ENCODE measurements around the gene ZNF473. TPM values are rescaled to one million over a fixed set of nuclear protein-coding genes. Genes with fewer than 3 reads are reported as not detected.
A peak's percentile ranks its signal among the peaks of the same experiment; 100 is the strongest.

Gene ZNF473
- total RNA-seq, 8 experiments from 2014 or later: 7.5 to 12.7 (median 8.9) TPM

DNA sequence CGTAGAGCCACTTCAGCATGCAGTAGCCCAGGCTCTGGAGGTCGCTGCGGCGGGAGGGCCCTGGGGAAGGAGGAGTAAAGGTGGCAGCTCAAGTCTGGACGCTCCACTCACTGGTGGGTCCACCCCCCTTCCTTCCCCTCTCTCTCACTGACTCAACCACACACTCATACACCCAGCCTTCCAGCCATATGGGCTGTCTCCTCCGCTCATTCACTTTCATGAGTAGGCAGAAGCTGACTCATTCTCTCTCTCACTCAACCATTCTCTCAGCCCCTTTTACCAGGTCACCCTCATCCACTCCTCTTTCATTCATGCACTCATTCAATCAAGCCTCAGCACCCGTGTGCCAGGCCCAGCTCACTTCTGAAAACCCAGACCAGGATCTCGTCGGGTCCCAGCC, 37.4 kb upstream of the ZNF473 start:
- WGBS, 10 experiments: 40 to 84% (median 80%) methylated on average over 1 to 6 of the region's 9 CpGs; no CpG with 5 or more reads in 5 of the 10 experiments
- Histone ChIP-seq H3K27ac (no peak overlapping the region), H3K4me1 (replicated peaks in 1 of 2) (no peaks in the 10 kb centered on the region), H3K4me3 (no peak overlapping the region)
- ATAC-seq (replicated peaks in 6 of 8): peak in 5 of 8 experiments; percentile 26 to 77 (median 51)
- in situ Hi-C loops (cut with MboI; ENCODE audit: low pct_unique_long_range_greater_than_20kb in 2 of 9, low sequenced_read_pairs in 9 of 9, unreplicated experiment in 9 of 9): loop anchor here in 1 of 9 experiments (10.0 kb wide), 1 partner anchor 54 kb away; no protein-coding TSS in a partner anchor

DNA sequence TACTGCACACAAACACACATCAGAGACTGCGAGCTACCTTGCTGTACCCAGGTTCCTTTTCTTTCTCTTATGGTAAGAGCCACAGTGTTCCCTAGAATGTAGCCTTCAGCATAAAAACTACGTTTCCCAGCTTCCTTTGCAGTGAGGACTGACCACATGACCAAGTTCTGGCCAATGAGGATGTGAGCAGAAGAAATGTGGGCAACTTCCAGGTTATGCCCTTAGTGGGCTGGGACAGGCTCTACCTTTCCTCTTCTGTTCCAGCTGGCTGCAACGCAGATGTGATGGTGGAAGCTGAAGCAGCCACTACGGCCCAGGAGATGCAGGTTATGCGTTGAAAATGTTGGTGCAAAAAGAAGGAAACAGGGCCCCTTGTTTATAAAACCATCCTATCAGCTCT, 28.1 kb upstream of the ZNF473 start:
- no peaks in the 10 kb centered on the region for H3K4me1 ChIP-seq (replicated peaks in 1 of 2)
- H3K4me3 ChIP-seq: no peak overlapping the region
- peak in 4 of 8 experiments; percentile 20 to 77 (median 45) for ATAC-seq (replicated peaks in 6 of 8)
- H3K27ac ChIP-seq: no peak overlapping the region
- in situ Hi-C loops (cut with MboI; ENCODE audit: low pct_unique_long_range_greater_than_20kb in 2 of 9, low sequenced_read_pairs in 9 of 9, unreplicated experiment in 9 of 9): no loop called here
- WGBS, 10 experiments: 42 to 92% (median 69%) methylated on average over 2 to 5 of the region's 5 CpGs; no CpG with 5 or more reads in 1 of the 10 experiments

DNA sequence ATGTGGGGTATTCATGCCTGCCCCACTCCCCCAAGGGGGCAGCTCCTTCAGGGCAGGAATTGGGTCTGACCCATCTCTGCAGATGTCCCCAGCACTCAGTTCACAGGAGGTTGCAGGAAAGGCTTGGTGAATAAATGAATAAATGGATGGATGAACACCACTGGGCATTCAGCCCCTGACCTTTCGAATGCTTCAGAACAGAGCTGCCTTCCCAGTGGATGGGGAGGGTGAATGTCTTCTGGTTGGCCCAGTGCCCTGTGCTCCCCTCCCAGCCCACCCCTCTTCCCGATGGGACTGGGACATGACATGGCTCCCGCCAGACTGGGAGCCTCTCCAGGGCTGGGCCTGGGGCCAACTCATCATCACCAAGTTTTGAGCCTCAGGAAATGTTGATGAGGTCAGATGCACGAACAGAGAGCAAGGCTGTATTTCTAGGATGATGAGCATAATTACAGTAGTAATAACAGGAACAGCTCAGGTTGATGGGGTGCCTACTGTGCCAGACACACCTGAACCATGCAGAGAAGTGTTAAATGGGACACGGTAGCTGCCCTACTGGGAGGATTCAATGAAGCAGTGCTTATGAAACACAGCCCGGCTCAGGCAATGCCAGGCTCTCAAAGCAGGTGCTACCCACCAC, 26.3 kb upstream of the ZNF473 start:
- in situ Hi-C loops (cut with MboI; ENCODE audit: low pct_unique_long_range_greater_than_20kb in 2 of 9, low sequenced_read_pairs in 9 of 9, unreplicated experiment in 9 of 9): no loop called here
- no peak overlapping the region for H3K27ac ChIP-seq
- 80 to 100% (median 86%) methylated on average over 1 to 4 of the region's 6 CpGs; no CpG with 5 or more reads in 5 of the 10 experiments for WGBS, 10 experiments
- no peaks in the 10 kb centered on the region for H3K4me1 ChIP-seq (replicated peaks in 1 of 2)
- no peak overlapping the region for H3K4me3 ChIP-seq
- ATAC-seq (replicated peaks in 6 of 8): no peak

DNA sequence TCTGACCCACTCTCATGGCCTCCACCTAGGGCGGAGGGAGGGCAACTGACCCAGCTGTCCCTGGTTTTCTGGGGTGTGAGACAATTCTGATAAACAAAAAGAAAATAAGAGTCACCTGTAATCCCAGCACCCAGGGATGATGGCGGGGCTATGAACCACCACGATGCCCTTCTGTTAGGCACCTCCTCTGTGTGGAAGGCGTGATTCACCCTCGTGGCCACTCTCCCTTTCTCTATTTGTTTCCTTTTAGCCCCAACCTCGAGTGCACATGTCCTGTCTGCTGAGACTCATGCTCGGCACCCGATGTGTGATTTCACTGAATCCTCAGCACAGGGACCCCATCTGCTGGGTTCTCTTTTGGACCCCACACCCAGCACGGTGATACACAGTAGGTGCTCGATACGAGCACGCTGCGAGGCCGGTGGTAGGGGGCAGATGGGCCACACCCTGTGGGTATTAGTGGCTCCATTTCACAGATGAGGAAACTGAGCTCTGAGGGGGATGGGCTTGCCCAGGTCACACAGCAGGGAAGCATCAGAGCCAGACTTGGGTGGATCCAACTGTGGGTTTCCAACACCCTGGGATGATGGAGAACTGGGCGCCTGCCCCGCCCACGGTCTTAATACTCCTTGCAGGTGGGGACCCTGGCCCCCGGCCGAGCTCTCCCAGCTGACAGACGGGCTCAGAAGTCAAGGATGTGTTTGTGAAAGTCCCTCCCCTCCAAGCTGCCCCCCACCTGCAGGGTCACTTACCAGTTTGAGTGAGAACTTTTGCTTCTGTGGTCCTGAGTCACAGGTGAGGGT, 25.6 kb upstream of the ZNF473 start:
- WGBS, 10 experiments: 80 to 100% (median 80%) methylated on average over 1 to 14 of the region's 20 CpGs; no CpG with 5 or more reads in 3 of the 10 experiments
- H3K4me3 ChIP-seq: no peak overlapping the region
- no peak for ATAC-seq (replicated peaks in 6 of 8)
- in situ Hi-C loops (cut with MboI; ENCODE audit: low pct_unique_long_range_greater_than_20kb in 2 of 9, low sequenced_read_pairs in 9 of 9, unreplicated experiment in 9 of 9): no loop called here
- no peaks in the 10 kb centered on the region for H3K4me1 ChIP-seq (replicated peaks in 1 of 2)
- no peak overlapping the region for H3K27ac ChIP-seq

- no peak for ATAC-seq (replicated peaks in 6 of 8)
- no peak overlapping the region for H3K4me3 ChIP-seq
- 77 to 100% (median 92%) methylated on average over 1 to 6 of the region's 16 CpGs; no CpG with 5 or more reads in 3 of the 10 experiments for WGBS, 10 experiments
- in situ Hi-C loops (cut with MboI; ENCODE audit: low pct_unique_long_range_greater_than_20kb in 2 of 9, low sequenced_read_pairs in 9 of 9, unreplicated experiment in 9 of 9): no loop called here
- no peaks in the 10 kb centered on the region for H3K4me1 ChIP-seq (replicated peaks in 1 of 2)
- H3K27ac ChIP-seq: no peak overlapping the region
Measured at GRCh38 chr19:50000841-50001557, 24.8 kb upstream of the ZNF473 start.

- Histone ChIP-seq H3K27ac (no peak overlapping the region), H3K4me3 (no peak overlapping the region), H3K4me1 (replicated peaks in 1 of 2) (no peaks in the 10 kb centered on the region)
- 90 to 100% (median 100%) methylated on average over 1 to 3 of the region's 8 CpGs; no CpG with 5 or more reads in 7 of the 10 experiments for WGBS, 10 experiments
- ATAC-seq (replicated peaks in 6 of 8): no peak
- in situ Hi-C loops (cut with MboI; ENCODE audit: low pct_unique_long_range_greater_than_20kb in 2 of 9, low sequenced_read_pairs in 9 of 9, unreplicated experiment in 9 of 9): no loop called here
Measured at GRCh38 chr19:50001775-50002174, 24.0 kb upstream of the ZNF473 start.

- H3K4me1 ChIP-seq (replicated peaks in 1 of 2): no peaks in the 10 kb centered on the region
- WGBS, 10 experiments: 80 to 100% (median 95%) methylated on average over 1 to 5 of the region's 6 CpGs; no CpG with 5 or more reads in 4 of the 10 experiments
- ATAC-seq (replicated peaks in 6 of 8): no peak
- no peak overlapping the region for H3K27ac ChIP-seq
- in situ Hi-C loops (cut with MboI; ENCODE audit: low pct_unique_long_range_greater_than_20kb in 2 of 9, low sequenced_read_pairs in 9 of 9, unreplicated experiment in 9 of 9): no loop called here
- no peak overlapping the region for H3K4me3 ChIP-seq
Measured at GRCh38 chr19:50002386-50002960, 23.3 kb upstream of the ZNF473 start.

- Histone ChIP-seq H3K27ac (no peak overlapping the region), H3K4me3 (no peak overlapping the region), H3K4me1 (replicated peaks in 1 of 2) (no peaks in the 10 kb centered on the region)
- no peak for ATAC-seq (replicated peaks in 6 of 8)
- WGBS, 10 experiments: 61 to 96% (median 82%) methylated on average over 1 to 14 of the region's 17 CpGs; no CpG with 5 or more reads in 2 of the 10 experiments
- in situ Hi-C loops (cut with MboI; ENCODE audit: low pct_unique_long_range_greater_than_20kb in 2 of 9, low sequenced_read_pairs in 9 of 9, unreplicated experiment in 9 of 9): no loop called here
Measured at GRCh38 chr19:50003254-50003788, 22.5 kb upstream of the ZNF473 start.

- in situ Hi-C loops (cut with MboI; ENCODE audit: low pct_unique_long_range_greater_than_20kb in 2 of 9, low sequenced_read_pairs in 9 of 9, unreplicated experiment in 9 of 9): no loop called here
- 0 to 96% (median 75%) methylated on average over 2 to 9 of the region's 11 CpGs; no CpG with 5 or more reads in 3 of the 10 experiments for WGBS, 10 experiments
- peak; percentile 35 to 98 (median 52) for ATAC-seq (replicated peaks in 6 of 8)
- no peak overlapping the region for H3K4me3 ChIP-seq
- H3K27ac ChIP-seq: no peak overlapping the region
- H3K4me1 ChIP-seq (replicated peaks in 1 of 2): no peaks in the 10 kb centered on the region
Measured at GRCh38 chr19:50003810-50004419, 21.9 kb upstream of the ZNF473 start.

GRCh38 chr19:50005428-50005827, 20.4 kb upstream of the ZNF473 start:
- in situ Hi-C loops (cut with MboI; ENCODE audit: low pct_unique_long_range_greater_than_20kb in 2 of 9, low sequenced_read_pairs in 9 of 9, unreplicated experiment in 9 of 9): no loop called here
- WGBS, 10 experiments: 66 to 99% (median 90%) methylated on average over 3 to 11 of the region's 12 CpGs; no CpG with 5 or more reads in 2 of the 10 experiments
- Histone ChIP-seq H3K4me3 (no peak overlapping the region), H3K27ac (no peak overlapping the region), H3K4me1 (replicated peaks in 1 of 2) (no peaks in the 10 kb centered on the region)
- ATAC-seq (replicated peaks in 6 of 8): no peak

- in situ Hi-C loops (cut with MboI; ENCODE audit: low pct_unique_long_range_greater_than_20kb in 2 of 9, low sequenced_read_pairs in 9 of 9, unreplicated experiment in 9 of 9): no loop called here
- Histone ChIP-seq H3K4me1 (replicated peaks in 1 of 2) (no peaks in the 10 kb centered on the region), H3K27ac (no peak overlapping the region), H3K4me3 (no peak overlapping the region)
- no peak for ATAC-seq (replicated peaks in 6 of 8)
- WGBS, 10 experiments: 80 to 100% (median 92%) methylated on average over 1 to 6 of the region's 10 CpGs; no CpG with 5 or more reads in 6 of the 10 experiments
Measured at GRCh38 chr19:50007170-50007569, 18.6 kb upstream of the ZNF473 start.

GRCh38 chr19:50007947-50008346, 17.9 kb upstream of the ZNF473 start:
- in situ Hi-C loops (cut with MboI; ENCODE audit: low pct_unique_long_range_greater_than_20kb in 2 of 9, low sequenced_read_pairs in 9 of 9, unreplicated experiment in 9 of 9): no loop called here
- Histone ChIP-seq H3K4me3 (no peak overlapping the region), H3K27ac (no peak overlapping the region), H3K4me1 (replicated peaks in 1 of 2) (no peaks in the 10 kb centered on the region)
- WGBS, 10 experiments: 94 to 100% (median 100%) methylated on average over 1 to 2 of the region's 2 CpGs; no CpG with 5 or more reads in 4 of the 10 experiments
- no peak for ATAC-seq (replicated peaks in 6 of 8)
